ENCODE data around the gene SASH1. TPM values are rescaled to one million over a fixed set of nuclear protein-coding genes. Genes with fewer than 3 reads are reported as not detected.

The SASH1 gene
- total and polyA plus RNA-seq, 9 of the 15 experiments (the other 6 are each of a cell fraction or from before 2014, with no cell fraction given), result 0.35 to 3.5 (median 1.6) TPM

DNA sequence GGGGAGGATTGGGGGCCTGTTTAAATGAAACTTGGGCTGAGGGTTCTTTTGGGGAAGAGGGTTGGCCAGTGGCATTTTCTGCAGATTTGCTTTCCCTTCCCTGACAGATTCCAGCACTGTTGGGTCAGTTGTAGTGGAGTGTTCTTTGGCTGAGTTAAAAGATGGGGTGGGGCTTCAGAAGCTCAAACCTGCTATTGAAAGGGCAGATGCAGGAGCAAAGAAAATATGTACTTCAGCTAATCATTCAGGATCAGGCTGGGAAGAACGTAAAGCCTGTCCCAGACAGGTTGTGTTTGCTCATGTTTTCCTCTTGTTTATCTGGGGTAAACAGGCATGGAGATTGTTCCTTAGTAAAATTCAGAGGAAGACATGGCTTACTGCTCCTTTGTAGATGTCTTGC lies 2.5 kb downstream of the SASH1 start:
- H3K4me1 ChIP-seq (replicated peaks in 1 of 2; ENCODE audit: control insufficient read depth in 2 of 2, insufficient read depth in 2 of 2, low read length in 2 of 2), result no peaks in the 10 kb centered on the region
- H3K36me3 ChIP-seq (ENCODE audit: control insufficient read depth, insufficient read depth, low read length), result no peaks in the 10 kb centered on the region
- H3K9ac ChIP-seq (ENCODE audit: insufficient read depth in 1 of 2, low read depth in 2 of 2, low read length in 2 of 2), result no peak overlapping the region
- no peaks in the 10 kb centered on the region for H3K9me3 ChIP-seq (replicated peaks; ENCODE audit: control insufficient read depth, insufficient read depth, low read depth, low read length)
- H3K79me2 ChIP-seq (ENCODE audit: control insufficient read depth, insufficient read depth, low read length), result no peaks in the 10 kb centered on the region
- no peak for ATAC-seq
- ChIA-PET POLR2A (no interaction called here), CTCF (ENCODE audit: low intra/inter-chr PET ratio) (no interaction called here)
- no peak overlapping the region for H3K27ac ChIP-seq (ENCODE audit: extremely low read depth, low read depth, low read length)
- H4K20me1 ChIP-seq (replicated peaks; ENCODE audit: control insufficient read depth, insufficient read depth, low read length), result 0 out of 2 replicates have a peak, but pooled peaks cover 3% of the 10 kb centered on the region
- intact Hi-C loops (cut with micrococcal nuclease) (no loop called here), in situ Hi-C loops (cut with MboI) (no loop called here)
- H2AFZ ChIP-seq (ENCODE audit: low read depth, low read length), result no peak overlapping the region
- no peak overlapping the region for H3K4me3 ChIP-seq
- no peak for DNase-seq (ENCODE audit: extremely low read depth in 1 of 4, low spot score in 3 of 4)
- BruUV-seq (replicated peaks), result no TSS peak
- H3K9me1 ChIP-seq (ENCODE audit: control insufficient read depth, insufficient read depth, low read length), result no peaks in the 10 kb centered on the region
- peaks cover 37 to 44% of the 10 kb centered on the region in 2 experiments for H3K27me3 ChIP-seq (ENCODE audit: control insufficient read depth in 2 of 2, insufficient read depth in 2 of 2, low read length in 2 of 2)
- H3K4me2 ChIP-seq (ENCODE audit: insufficient read depth, low read length), result no peak overlapping the region
- no peak for FAIRE-seq
- 0% methylated on average over 1 of the region's 1 CpG for WGBS (ENCODE audit: insufficient coverage, low coverage, missing lambda C conversion rate)
- TF ChIP-seq ZNF75A (CRISPR knock-in tag; IDR thresholded peaks at IDR 0.05), result no peak
- no peak for TF ChIP-seq CBX8 (IDR thresholded peaks at IDR 0.05; ENCODE audit: borderline replicate concordance, extremely low read depth, low read depth, low read length, poor library complexity, severe bottlenecking)
- no peak for TF ChIP-seq PHF21A (IDR thresholded peaks at IDR 0.05; ENCODE audit: borderline replicate concordance, low read depth)
- no peak for TF ChIP-seq SMC3 (conservative IDR thresholded peaks at IDR 0.05; ENCODE audit: insufficient read depth, low read depth, low read length)
- TF ChIP-seq, protein P1, sequence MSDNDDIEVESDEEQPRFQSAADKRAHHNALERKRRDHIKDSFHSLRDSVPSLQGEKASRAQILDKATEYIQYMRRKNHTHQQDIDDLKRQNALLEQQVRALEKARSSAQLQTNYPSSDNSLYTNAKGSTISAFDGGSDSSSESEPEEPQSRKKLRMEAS (CRISPR knock-in tag; IDR thresholded peaks at IDR 0.05), result no peak
- TF ChIP-seq EZH2 (IDR thresholded peaks at IDR 0.05; ENCODE audit: borderline replicate concordance, low read depth, low read length), result no peak
- TF ChIP-seq, protein P2, sequence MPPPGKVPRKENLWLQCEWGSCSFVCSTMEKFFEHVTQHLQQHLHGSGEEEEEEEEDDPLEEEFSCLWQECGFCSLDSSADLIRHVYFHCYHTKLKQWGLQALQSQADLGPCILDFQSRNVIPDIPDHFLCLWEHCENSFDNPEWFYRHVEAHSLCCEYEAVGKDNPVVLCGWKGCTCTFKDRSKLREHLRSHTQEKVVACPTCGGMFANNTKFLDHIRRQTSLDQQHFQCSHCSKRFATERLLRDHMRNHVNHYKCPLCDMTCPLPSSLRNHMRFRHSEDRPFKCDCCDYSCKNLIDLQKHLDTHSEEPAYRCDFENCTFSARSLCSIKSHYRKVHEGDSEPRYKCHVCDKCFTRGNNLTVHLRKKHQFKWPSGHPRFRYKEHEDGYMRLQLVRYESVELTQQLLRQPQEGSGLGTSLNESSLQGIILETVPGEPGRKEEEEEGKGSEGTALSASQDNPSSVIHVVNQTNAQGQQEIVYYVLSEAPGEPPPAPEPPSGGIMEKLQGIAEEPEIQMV (tag; conservative IDR thresholded peaks at IDR 0.05; ENCODE audit: low read depth), result no peak
- TF ChIP-seq SIRT6 (IDR thresholded peaks at IDR 0.05; ENCODE audit: low read depth, low read length), result no peak
- TF ChIP-seq, protein P3, sequence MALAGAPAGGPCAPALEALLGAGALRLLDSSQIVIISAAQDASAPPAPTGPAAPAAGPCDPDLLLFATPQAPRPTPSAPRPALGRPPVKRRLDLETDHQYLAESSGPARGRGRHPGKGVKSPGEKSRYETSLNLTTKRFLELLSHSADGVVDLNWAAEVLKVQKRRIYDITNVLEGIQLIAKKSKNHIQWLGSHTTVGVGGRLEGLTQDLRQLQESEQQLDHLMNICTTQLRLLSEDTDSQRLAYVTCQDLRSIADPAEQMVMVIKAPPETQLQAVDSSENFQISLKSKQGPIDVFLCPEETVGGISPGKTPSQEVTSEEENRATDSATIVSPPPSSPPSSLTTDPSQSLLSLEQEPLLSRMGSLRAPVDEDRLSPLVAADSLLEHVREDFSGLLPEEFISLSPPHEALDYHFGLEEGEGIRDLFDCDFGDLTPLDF (CRISPR knock-in tag; IDR thresholded peaks at IDR 0.05), result no peak
- TF ChIP-seq ZNF431 (CRISPR knock-in tag; IDR thresholded peaks at IDR 0.05), result no peak
- TF ChIP-seq, protein P4, sequence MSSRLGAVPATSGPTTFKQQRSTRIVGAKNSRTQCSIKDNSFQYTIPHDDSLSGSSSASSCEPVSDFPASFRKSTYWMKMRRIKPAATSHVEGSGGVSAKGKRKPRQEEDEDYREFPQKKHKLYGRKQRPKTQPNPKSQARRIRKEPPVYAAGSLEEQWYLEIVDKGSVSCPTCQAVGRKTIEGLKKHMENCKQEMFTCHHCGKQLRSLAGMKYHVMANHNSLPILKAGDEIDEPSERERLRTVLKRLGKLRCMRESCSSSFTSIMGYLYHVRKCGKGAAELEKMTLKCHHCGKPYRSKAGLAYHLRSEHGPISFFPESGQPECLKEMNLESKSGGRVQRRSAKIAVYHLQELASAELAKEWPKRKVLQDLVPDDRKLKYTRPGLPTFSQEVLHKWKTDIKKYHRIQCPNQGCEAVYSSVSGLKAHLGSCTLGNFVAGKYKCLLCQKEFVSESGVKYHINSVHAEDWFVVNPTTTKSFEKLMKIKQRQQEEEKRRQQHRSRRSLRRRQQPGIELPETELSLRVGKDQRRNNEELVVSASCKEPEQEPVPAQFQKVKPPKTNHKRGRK (tag; IDR thresholded peaks at IDR 0.05), result no peak
- no peak for TF ChIP-seq PTTG1 (tag; IDR thresholded peaks at IDR 0.05; ENCODE audit: low read depth)
- TF ChIP-seq ZNF274 (IDR thresholded peaks at IDR 0.05; ENCODE audit: borderline replicate concordance, low read depth, low read length), result no peak
- TF ChIP-seq HNRNPH1 (optimal IDR thresholded peaks at IDR 0.05; ENCODE audit: low read depth, low read length), result no peak
- TF ChIP-seq, protein P5, sequence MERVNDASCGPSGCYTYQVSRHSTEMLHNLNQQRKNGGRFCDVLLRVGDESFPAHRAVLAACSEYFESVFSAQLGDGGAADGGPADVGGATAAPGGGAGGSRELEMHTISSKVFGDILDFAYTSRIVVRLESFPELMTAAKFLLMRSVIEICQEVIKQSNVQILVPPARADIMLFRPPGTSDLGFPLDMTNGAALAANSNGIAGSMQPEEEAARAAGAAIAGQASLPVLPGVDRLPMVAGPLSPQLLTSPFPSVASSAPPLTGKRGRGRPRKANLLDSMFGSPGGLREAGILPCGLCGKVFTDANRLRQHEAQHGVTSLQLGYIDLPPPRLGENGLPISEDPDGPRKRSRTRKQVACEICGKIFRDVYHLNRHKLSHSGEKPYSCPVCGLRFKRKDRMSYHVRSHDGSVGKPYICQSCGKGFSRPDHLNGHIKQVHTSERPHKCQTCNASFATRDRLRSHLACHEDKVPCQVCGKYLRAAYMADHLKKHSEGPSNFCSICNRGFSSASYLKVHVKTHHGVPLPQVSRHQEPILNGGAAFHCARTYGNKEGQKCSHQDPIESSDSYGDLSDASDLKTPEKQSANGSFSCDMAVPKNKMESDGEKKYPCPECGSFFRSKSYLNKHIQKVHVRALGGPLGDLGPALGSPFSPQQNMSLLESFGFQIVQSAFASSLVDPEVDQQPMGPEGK (CRISPR knock-in tag; IDR thresholded peaks at IDR 0.05; ENCODE audit: borderline replicate concordance), result no peak
